ENCODE results near the gene DNAJA4. TPM values are rescaled to one million over a fixed set of nuclear protein-coding genes. Genes with fewer than 3 reads are reported as not detected.

Gene DNAJA4
- total and polyA plus RNA-seq, 9 of the 15 experiments (the other 6 are each of a cell fraction or from before 2014, with no cell fraction given), result 0.11 to 1.0 (median 0.16) TPM; not detected in 4

DNA sequence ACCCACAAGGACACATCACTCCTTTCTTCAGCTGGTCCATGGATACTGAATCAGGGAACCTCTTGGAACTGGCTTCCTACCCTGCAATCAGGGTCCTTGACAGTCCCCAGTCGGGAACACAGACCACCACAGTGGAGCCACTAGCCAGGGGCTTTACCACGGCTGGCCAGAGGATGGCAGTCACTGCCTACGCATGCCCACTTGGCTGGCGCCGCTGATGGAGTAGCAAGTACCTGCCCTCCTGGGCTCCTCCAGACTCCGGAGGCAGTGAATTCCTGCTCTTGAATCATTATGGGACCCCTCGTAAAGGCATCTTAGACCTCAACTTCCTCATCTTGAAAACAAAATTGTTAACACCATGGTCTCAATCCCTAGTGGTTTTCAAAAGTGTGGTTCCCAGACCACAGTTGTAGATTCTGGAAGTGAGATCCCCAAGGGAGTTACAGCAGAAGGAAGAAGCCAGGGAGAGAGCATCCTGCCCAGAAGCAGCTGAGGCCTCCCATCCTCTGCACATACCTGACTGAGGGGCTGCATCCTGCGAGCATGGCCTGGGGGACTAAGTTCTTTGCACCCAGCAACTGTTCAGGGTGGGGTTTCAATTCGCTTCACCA is 44.2 kb downstream of the DNAJA4 start:
- in situ Hi-C loops (cut with MboI), result no loop called here
- ATAC-seq (peak; percentile 72), FAIRE-seq (peak; percentile 89), DNase-seq (ENCODE audit: extremely low read depth in 1 of 4, low spot score in 3 of 4) (peak; percentile 66 to 77 (median 70))
- Histone ChIP-seq H3K4me1 (replicated peaks in 1 of 2; ENCODE audit: control insufficient read depth in 2 of 2, insufficient read depth in 2 of 2, low read length in 2 of 2) (peaks cover 28 to 31% of the 10 kb centered on the region in 2 experiments; a peak in 4 of 5 replicates), H3K27me3 (ENCODE audit: control insufficient read depth in 2 of 2, insufficient read depth in 2 of 2, low read length in 2 of 2) (no peaks in the 10 kb centered on the region), H3K4me3 (no peak overlapping the region), H3K79me2 (ENCODE audit: control insufficient read depth, insufficient read depth, low read length) (no peaks in the 10 kb centered on the region; the same call in 1 of the 3 replicates), H3K9me1 (ENCODE audit: control insufficient read depth, insufficient read depth, low read length) (no peaks in the 10 kb centered on the region), H3K27ac (ENCODE audit: extremely low read depth, low read depth, low read length) (no peak overlapping the region), H3K4me2 (ENCODE audit: insufficient read depth, low read length) (peak overlapping the region; percentile 66), H4K20me1 (replicated peaks; ENCODE audit: control insufficient read depth, insufficient read depth, low read length) (no peaks in the 10 kb centered on the region), H2AFZ (ENCODE audit: low read depth, low read length) (peak overlapping the region; percentile 94), H3K9me3 (replicated peaks; ENCODE audit: control insufficient read depth, insufficient read depth, low read depth, low read length) (no peaks in the 10 kb centered on the region), H3K9ac (ENCODE audit: insufficient read depth in 1 of 2, low read depth in 2 of 2, low read length in 2 of 2) (peak overlapping the region; percentile 52 to 76; a peak in 2 of 4 replicates), H3K36me3 (ENCODE audit: control insufficient read depth, insufficient read depth, low read length) (no peaks in the 10 kb centered on the region)
- 28% methylated on average over 9 of the region's 9 CpGs for WGBS (ENCODE audit: insufficient coverage, low coverage, missing lambda C conversion rate)
- POLR2A ChIA-PET, result interaction anchor here (0.6 to 1.0 kb wide), 3 partner anchors 9 to 1283 kb away, joined by 3 to 6 read pairs (median 3); partner anchors contain the start of gene SKIC8
- CTCF ChIA-PET (ENCODE audit: low intra/inter-chr PET ratio), result interaction anchor here (1.4 kb wide), 1 partner anchor 174 kb away, joined by 9 read pairs; no protein-coding TSS in a partner anchor
- intact Hi-C loops (cut with micrococcal nuclease), result loop anchor here (1.0 to 5.0 kb wide), 5 partner anchors 106 to 401 kb away; no protein-coding TSS in a partner anchor
- no TSS peak for BruUV-seq (replicated peaks)
- no peak for TF ChIP-seq POLR3A (IDR thresholded peaks at IDR 0.05; ENCODE audit: borderline replicate concordance, extremely low read depth, insufficient read depth, insufficient read length)
- TF ChIP-seq CREBBP (IDR thresholded peaks at IDR 0.05; ENCODE audit: low read depth, low read length), result no peak
- TF ChIP-seq POLR2A (conservative IDR thresholded peaks at IDR 0.05), result no peak
- TF ChIP-seq, protein P1, sequence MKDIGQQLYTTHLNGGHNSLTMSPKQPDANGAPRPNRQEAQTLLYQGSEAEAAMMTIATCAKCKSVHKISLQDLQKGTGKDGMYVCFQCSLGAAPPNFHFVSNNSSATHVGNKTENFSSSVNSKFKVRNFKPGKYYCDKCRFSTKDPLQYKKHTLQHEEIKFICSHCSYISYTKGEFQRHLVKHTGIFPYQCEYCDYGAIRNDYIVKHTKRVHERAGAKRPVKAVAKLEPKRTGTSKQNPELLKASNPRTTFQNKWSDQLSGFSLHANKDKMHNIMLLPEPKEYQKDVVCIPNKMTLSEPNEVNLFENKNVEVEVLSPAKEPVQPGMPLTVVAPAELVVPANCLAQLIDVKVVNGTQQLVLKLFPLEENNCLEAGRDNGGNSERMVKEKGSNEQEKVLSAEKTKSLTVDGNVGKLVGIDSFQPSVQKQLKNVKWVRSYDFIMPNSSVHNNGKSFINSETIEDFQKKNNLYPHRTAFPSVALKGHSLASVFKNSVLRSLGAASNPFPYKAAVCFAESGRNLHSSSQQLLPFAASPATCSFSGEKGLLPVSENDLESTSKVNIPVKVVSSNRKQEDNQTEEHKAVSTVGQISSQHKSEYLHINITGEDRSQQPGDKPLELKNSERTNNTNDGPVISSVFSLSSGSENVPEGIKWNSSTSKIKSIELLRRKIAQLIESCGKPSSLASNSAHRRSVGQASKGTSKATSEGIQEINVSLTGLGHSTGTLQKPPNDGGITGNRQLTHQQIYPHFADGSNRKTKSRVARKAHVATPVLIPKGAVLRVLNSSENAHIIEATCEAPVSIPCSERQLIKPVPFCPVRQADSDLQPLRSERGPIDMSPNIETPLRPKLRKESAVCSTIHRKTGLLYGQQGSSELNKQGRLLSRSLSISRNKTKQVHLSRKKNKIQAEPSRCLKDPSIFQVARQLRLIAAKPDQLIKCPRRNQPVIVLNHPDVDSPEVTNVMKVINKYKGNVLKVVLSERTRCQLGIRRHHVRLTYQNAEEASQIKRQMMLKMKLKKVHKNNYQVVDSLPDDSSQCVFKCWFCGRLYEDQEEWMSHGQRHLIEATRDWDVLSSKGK (CRISPR knock-in tag; IDR thresholded peaks at IDR 0.05), result no peak
- TF ChIP-seq NRF1 (conservative IDR thresholded peaks at IDR 0.05 in 1 of 2, IDR thresholded peaks at IDR 0.05 in 1 of 2), result peak; percentile 42 to 57
- TF ChIP-seq NFYB (IDR thresholded peaks at IDR 0.05; ENCODE audit: extremely low read depth, insufficient read length), result no peak
- no peak for TF ChIP-seq ZSCAN29 (IDR thresholded peaks at IDR 0.05)
- TF ChIP-seq SMC3 (conservative IDR thresholded peaks at IDR 0.05; ENCODE audit: insufficient read depth, low read depth, low read length), result peak; percentile 75
- TF ChIP-seq, protein P2, sequence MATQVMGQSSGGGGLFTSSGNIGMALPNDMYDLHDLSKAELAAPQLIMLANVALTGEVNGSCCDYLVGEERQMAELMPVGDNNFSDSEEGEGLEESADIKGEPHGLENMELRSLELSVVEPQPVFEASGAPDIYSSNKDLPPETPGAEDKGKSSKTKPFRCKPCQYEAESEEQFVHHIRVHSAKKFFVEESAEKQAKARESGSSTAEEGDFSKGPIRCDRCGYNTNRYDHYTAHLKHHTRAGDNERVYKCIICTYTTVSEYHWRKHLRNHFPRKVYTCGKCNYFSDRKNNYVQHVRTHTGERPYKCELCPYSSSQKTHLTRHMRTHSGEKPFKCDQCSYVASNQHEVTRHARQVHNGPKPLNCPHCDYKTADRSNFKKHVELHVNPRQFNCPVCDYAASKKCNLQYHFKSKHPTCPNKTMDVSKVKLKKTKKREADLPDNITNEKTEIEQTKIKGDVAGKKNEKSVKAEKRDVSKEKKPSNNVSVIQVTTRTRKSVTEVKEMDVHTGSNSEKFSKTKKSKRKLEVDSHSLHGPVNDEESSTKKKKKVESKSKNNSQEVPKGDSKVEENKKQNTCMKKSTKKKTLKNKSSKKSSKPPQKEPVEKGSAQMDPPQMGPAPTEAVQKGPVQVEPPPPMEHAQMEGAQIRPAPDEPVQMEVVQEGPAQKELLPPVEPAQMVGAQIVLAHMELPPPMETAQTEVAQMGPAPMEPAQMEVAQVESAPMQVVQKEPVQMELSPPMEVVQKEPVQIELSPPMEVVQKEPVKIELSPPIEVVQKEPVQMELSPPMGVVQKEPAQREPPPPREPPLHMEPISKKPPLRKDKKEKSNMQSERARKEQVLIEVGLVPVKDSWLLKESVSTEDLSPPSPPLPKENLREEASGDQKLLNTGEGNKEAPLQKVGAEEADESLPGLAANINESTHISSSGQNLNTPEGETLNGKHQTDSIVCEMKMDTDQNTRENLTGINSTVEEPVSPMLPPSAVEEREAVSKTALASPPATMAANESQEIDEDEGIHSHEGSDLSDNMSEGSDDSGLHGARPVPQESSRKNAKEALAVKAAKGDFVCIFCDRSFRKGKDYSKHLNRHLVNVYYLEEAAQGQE (IDR thresholded peaks at IDR 0.05; ENCODE audit: borderline replicate concordance), result peak; percentile 66; the same call in 1 of the 2 replicates
- TF ChIP-seq, protein P2 (CRISPR knock-in tag; IDR thresholded peaks at IDR 0.05; ENCODE audit: low read depth), result no peak

Data from K562 (cell line).